Upper lobe of left lung (tissue), 4 donors: ENCODE data around the gene PCARE.

Source experiments
- EP300 ChIP-seq, 4 donors: sonication (generic); formaldehyde crosslinking; IDR thresholded peaks; one replicate each; pipeline ENCODE4 v1.5.1; 2017; ENCODE audit warnings: antibody characterized with exemption in 4 of 4, control low read depth in 2 of 4
- POLR2AphosphoS5 ChIP-seq, 2 donors: sonication (generic); formaldehyde crosslinking; IDR thresholded peaks; one replicate each; pipeline ENCODE4 v1.5.1; 2017; ENCODE audit warnings: antibody characterized with exemption in 2 of 2
- TF ChIP-seq, protein P1 (sequence below), 6 experiments: fragments of 450-650 bp in 4 of 6; fragments of 200-600 bp in 2 of 6; sonication (generic) in 2 of 6; IDR thresholded peaks; one replicate each; pipeline ENCODE4 v1.5.1; 2016 to 2019; ENCODE audit warnings: antibody characterized with exemption in 6 of 6

DNA sequence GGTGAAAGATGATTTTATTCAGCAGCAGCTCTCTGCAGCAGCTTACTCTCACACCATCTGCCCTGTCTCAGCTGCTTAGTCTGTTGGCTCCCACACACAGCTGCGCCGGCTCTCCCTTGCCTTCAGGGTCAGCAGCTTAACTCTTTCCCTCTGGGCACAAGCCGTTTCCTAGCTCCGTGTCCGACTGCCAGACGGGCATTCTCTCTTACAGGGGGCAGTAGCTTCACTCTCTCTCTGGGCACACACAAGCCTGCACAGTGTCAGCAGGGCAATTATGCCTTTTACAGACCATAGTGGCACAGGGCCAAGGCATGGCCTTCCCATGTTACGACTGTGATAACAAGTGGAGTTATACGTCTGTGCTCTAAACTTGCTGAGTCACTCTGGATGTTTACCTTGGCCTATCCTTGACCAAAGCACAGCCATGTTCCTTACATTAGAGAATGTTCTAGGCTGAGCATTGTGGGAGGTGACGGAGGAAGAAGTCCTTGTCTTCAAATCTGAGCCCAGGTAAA lies 31.7 kb downstream of the PCARE start:
- TF ChIP-seq, protein P1, sequence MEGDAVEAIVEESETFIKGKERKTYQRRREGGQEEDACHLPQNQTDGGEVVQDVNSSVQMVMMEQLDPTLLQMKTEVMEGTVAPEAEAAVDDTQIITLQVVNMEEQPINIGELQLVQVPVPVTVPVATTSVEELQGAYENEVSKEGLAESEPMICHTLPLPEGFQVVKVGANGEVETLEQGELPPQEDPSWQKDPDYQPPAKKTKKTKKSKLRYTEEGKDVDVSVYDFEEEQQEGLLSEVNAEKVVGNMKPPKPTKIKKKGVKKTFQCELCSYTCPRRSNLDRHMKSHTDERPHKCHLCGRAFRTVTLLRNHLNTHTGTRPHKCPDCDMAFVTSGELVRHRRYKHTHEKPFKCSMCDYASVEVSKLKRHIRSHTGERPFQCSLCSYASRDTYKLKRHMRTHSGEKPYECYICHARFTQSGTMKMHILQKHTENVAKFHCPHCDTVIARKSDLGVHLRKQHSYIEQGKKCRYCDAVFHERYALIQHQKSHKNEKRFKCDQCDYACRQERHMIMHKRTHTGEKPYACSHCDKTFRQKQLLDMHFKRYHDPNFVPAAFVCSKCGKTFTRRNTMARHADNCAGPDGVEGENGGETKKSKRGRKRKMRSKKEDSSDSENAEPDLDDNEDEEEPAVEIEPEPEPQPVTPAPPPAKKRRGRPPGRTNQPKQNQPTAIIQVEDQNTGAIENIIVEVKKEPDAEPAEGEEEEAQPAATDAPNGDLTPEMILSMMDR (IDR thresholded peaks at IDR 0.05), result no peak
- no peak for TF ChIP-seq POLR2AphosphoS5 (IDR thresholded peaks at IDR 0.05)
- no peak for TF ChIP-seq EP300 (IDR thresholded peaks at IDR 0.05)
